ENCODE measurements around the gene ABHD10.
A peak's percentile ranks its signal among the peaks of the same experiment; 100 is the strongest.

Gene ABHD10

GRCh38 chr3:111978583-111979433 is at the start of gene ABHD10:
TSS of gene ABHD10 (plus strand) at chr3:111979026. CDS start at chr3:111979062, 36 bp downstream.
- DNase-seq, result peak; percentile 93

DNA sequence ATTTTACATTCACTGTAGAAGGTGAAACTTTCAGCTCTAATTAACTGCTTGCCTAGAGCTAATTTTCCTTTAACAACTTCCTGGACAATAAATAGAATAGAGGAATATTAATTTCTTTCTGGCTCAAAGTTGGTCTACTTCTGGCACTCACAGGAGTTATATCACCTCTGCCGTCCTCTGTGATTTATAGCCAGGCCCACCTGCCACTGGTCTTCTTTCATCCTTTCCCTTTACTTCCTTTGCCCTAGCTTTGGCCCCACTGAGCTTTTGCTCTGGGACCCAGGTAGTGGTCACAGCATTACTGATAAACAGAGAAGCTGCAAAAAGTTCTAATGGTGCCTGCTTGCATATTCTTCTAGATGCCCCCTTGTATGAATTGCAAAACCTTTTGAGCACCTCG is 49.3 kb upstream of the ABHD10 start:
- no peak for DNase-seq

DNA sequence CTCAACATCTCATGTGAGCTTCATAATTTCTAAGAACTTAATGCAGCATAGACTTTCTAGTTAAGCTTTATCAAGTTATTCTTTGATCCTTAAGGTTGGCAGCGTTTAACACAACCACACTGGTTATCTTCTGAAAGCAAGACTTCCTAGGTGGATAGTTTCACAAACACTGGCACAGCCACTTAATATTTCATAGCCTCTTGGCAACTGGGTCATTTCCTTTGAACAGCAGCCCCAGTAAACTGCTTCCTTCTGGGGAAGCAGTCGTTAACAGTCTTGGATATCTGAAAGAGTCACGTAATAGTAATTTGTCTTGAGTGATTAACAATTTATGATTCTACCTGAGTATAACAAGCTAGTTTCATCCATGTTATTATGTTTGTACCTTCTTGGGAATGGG is 45.9 kb upstream of the ABHD10 start:
- DNase-seq, result no peak

DNA sequence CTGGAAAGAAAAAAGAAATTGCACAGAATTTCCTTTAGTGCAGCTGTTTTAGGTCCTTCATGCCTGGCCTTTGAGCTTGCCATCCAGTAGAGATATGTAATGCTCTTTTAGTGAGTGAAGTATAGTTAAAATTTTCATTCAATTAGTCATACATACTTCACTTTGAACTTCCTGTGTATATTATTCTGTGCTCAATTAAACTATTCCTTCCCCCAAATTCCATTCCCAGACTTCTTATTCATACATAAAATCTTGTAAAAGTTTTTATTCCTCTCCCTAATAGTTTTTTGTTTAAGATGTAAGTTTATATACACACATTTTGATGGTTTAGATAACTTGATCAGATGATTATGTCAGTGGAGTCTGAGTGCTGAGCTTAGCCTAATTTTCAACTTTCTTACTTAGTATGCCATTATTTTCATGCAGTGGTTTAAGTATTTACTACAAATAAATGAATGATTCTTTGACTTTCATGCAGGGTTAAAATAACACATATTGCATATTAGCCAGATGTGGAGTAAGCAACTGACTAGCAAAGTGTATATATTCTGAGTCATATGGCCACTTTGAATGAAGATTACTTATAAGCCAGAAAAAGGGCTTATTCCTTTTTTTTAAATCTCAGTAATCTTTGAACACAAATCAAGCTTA is 42.5 kb upstream of the ABHD10 start:
- DNase-seq, result peak; percentile 88

- peak; percentile 61 for DNase-seq
These were observed 41.9 kb upstream of the ABHD10 start for GRCh38 chr3:111936967-111937366.

DNA sequence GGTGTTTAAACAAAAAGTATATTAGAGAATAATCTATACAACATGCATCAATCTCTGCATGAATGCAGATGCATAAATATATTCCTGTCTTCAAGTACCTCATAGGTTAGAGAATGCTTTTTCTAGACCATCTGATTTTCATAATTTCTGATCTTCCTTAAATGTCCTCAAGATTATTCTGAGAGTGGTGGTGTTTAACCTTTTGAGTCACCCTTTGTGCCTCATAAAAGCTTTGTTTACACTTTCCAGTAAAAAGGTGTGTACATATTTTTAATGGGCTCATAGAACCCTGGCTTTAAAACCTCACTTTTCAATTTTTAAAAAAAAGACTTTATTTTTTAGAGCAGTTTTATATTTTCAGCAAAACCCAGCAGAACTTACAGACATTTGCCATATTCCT is 41.0 kb upstream of the ABHD10 start:
- no peak for DNase-seq

DNA sequence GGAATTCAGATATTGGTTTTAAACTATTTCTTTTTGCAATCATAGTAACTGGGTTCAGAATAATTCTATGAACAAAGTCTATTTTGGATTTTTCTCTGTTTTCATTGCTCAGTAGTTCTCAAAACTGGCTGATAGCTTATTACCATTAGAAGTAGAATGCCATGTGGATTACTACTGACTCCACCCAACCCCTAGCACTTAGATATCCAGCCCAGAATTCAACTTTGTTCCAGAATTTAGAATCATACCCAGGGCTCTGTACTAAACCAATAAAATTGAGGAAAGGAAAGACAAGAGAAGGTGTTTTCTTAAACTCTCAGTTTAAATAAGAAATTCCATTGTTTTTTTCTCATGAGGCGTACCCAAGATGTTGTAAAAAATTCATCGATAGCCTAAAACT is 39.0 kb upstream of the ABHD10 start:
- no peak for DNase-seq

DNA sequence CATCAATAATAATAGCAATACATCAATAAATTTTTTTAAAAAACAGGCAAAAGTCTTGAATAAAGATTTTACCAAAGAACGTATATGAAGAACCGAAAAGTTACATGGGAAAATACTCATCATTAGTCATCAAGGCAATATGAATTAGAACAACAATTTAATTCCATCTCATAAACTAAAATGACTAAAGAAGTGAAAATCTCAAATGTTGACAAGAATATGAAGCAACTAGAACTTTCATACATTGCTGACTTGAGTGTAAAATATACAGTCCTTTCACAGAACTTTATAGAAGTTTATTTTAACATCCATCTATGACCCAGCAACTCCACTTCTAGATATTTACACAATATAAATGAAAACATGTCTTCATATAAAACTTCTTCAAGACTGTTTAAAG is 35.3 kb upstream of the ABHD10 start:
- DNase-seq, result no peak

DNA sequence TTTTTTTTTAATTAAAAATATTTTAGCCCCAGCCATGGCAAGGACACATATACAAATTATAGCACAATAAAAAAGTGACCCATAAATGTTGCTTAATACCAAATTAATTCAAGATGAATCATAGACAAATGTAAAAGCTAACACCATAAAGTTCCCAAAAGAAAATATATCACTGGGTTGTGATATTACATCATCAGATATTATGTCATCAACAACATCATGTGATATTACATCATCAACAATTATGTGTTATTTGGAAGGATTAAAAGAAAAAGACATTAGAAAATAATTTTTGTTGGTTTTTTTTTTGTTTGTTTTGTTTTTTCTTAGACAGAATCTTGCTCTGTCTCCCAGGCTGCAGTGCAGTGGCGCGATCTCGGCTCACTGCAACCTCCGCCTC is 34.5 kb upstream of the ABHD10 start:
- no peak for DNase-seq

GRCh38 chr3:111947231-111947630 is 31.6 kb upstream of the ABHD10 start:
- peak; percentile 44 for DNase-seq

GRCh38 chr3:111948786-111949185 is 30.0 kb upstream of the ABHD10 start:
- DNase-seq, result no peak

- no peak for DNase-seq
These were observed 29.1 kb upstream of the ABHD10 start for GRCh38 chr3:111949712-111950111.

DNA sequence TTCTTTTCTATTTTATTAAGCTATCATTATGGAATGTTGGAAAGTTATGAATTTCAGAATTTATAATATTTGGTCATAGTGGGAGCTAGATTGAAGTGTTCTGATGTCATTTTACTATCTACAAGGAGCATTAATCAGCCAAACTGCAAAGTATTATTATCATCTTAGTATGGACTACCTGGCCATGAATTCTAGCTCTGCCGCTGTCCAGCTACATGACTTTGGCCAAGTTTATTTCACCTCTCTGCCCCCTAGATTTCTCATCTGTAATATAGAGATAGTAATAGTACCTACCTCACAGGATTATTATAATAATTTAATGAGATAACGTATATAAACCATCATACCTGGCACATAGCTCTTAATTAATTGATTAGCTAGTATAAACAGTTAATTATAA is 27.8 kb upstream of the ABHD10 start:
- no peak for DNase-seq

DNA sequence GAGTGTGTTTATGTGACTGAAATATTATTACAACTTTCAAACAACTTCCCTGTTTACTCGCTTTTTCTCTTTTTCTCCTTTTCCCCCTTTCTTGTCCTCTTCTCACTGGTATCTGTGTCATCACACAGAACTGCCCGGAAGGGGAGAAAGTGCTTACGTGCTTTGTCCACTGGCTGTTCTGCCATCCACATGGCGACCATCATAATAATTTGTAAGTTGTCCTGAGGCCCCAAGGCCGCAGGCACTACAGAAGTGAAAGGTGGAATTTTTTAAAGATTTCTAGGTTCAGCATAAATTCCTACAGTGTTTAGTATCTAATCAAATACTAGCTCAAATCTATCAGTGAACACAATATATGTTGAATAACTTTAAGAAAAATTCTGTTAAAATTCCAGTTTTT is 26.7 kb upstream of the ABHD10 start:
- no peak for DNase-seq

GRCh38 chr3:111952866-111953450 is 25.9 kb upstream of the ABHD10 start:
- no peak for DNase-seq

- DNase-seq, result no peak
These were observed 24.4 kb upstream of the ABHD10 start for GRCh38 chr3:111954228-111954990.

DNA sequence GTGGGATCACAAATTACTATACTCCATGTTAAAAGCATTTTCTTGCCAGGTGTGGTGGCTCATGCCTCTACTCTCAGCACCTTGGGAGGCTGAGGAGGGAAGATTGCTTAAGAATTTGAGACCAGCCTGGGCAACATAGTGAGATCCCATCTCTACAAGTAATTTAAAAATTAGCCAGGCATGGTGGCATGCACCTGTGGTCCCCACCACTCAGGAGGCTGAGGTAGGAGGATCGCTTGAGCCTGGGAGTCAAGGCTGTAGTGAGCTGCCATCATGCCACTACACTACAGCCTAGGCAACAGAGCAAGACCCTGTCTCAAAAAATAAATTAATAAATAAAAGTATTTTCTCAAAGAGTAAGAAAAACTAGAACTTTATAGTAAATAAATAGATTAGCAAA is 22.9 kb upstream of the ABHD10 start:
- DNase-seq, result no peak

- DNase-seq, result no peak
These were observed 22.4 kb upstream of the ABHD10 start for GRCh38 chr3:111956449-111956848.

- no peak for DNase-seq
These were observed 21.7 kb upstream of the ABHD10 start for GRCh38 chr3:111956995-111957734.

GRCh38 chr3:111961461-111962164 is 17.2 kb upstream of the ABHD10 start:
- no peak for DNase-seq

DNA sequence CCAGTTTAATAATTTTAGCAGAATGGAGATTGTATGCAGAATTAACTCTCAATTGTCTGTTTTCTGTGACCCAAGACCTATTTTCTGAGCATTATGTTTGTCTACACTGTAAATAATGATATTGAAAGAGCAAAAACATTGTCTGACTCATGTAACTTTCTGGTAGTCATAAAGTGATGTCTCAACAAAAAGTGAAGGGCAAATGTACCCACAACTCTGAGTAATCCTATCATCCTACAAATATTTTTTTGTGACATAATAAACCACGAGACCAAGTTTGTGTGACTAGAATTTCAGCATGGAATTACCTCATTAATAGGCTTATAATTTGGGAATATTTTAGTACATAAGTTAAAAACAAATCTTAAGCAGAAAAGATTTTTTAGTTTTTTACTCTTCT is 15.4 kb upstream of the ABHD10 start:
- DNase-seq, result peak; percentile 80

DNA sequence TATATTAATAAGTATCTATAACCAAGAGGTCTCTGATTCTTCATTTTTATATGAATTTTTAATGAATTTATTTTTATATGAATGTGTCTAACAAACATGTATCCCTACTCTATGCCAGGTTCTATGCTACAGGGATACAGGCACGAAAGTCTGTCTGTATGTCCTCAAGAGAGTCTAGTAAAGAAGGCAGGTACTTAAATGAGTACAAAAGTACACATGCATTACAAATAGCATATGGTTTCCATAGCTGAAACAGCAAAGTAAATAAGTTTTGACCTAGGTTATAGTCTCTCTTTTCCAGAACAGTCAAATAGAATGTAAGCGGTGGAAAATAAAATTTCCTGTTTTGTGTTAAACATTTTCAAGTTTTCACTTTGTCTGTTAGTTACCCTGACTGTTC is 13.3 kb upstream of the ABHD10 start:
- no peak for DNase-seq

All from kidney glomerular epithelial cell (primary cell).